ENCODE data around the gene CASKIN2.

Gene CASKIN2

GRCh38 chr17:75508931-75509361 is 6.4 kb downstream of the CASKIN2 start:
- TF ChIP-seq CTCF (IDR thresholded peaks at IDR 0.05; ENCODE audit: low read depth, low read length): no peak
- H3K9me3 ChIP-seq: no peaks in the 10 kb centered on the region
- DNase-seq: no peak
- no peaks in the 10 kb centered on the region for H3K4me1 ChIP-seq
- H3K36me3 ChIP-seq: peaks cover 14% of the 10 kb centered on the region; the same call in 1 of the 2 replicates
- no peak overlapping the region for H3K4me3 ChIP-seq (ENCODE audit: low read depth, low read length)
- no peaks in the 10 kb centered on the region for H3K27me3 ChIP-seq

- H3K4me3 ChIP-seq (ENCODE audit: low read depth, low read length): no peak overlapping the region
- H3K9me3 ChIP-seq: no peaks in the 10 kb centered on the region
- no peak for DNase-seq
- peaks cover 15% of the 10 kb centered on the region for H3K36me3 ChIP-seq
- TF ChIP-seq CTCF (IDR thresholded peaks at IDR 0.05; ENCODE audit: low read depth, low read length): no peak
- no peaks in the 10 kb centered on the region for H3K27me3 ChIP-seq
- no peaks in the 10 kb centered on the region for H3K4me1 ChIP-seq
These were observed 7.3 kb downstream of the CASKIN2 start for GRCh38 chr17:75507733-75508719.

GRCh38 chr17:75506888-75507287 is 8.4 kb downstream of the CASKIN2 start:
- no peak for DNase-seq
- Histone ChIP-seq H3K27me3 (no peaks in the 10 kb centered on the region), H3K9me3 (no peaks in the 10 kb centered on the region), H3K36me3 (peaks cover 19% of the 10 kb centered on the region), H3K4me1 (no peaks in the 10 kb centered on the region), H3K4me3 (ENCODE audit: low read depth, low read length) (no peak overlapping the region)
- no peak for TF ChIP-seq CTCF (IDR thresholded peaks at IDR 0.05; ENCODE audit: low read depth, low read length)

GRCh38 chr17:75506134-75506533 is 9.2 kb downstream of the CASKIN2 start:
- no peaks in the 10 kb centered on the region for H3K27me3 ChIP-seq
- TF ChIP-seq CTCF (IDR thresholded peaks at IDR 0.05; ENCODE audit: low read depth, low read length): no peak
- H3K4me3 ChIP-seq (ENCODE audit: low read depth, low read length): no peak overlapping the region
- no peaks in the 10 kb centered on the region for H3K9me3 ChIP-seq
- H3K4me1 ChIP-seq: no peaks in the 10 kb centered on the region
- H3K36me3 ChIP-seq: peaks cover 19% of the 10 kb centered on the region
- DNase-seq: no peak

- no peaks in the 10 kb centered on the region for H3K4me1 ChIP-seq
- no peak overlapping the region for H3K4me3 ChIP-seq (ENCODE audit: low read depth, low read length)
- DNase-seq: no peak
- H3K9me3 ChIP-seq: no peaks in the 10 kb centered on the region
- peaks cover 19% of the 10 kb centered on the region for H3K36me3 ChIP-seq
- no peak for TF ChIP-seq CTCF (IDR thresholded peaks at IDR 0.05; ENCODE audit: low read depth, low read length)
- no peaks in the 10 kb centered on the region for H3K27me3 ChIP-seq
These were observed 9.7 kb downstream of the CASKIN2 start for GRCh38 chr17:75505640-75506039.

GRCh38 chr17:75505152-75505409 is 10.3 kb downstream of the CASKIN2 start:
- H3K4me1 ChIP-seq: no peaks in the 10 kb centered on the region
- peaks cover 21% of the 10 kb centered on the region for H3K36me3 ChIP-seq
- no peaks in the 10 kb centered on the region for H3K9me3 ChIP-seq
- TF ChIP-seq CTCF (IDR thresholded peaks at IDR 0.05; ENCODE audit: low read depth, low read length): no peak
- no peak for DNase-seq
- H3K27me3 ChIP-seq: no peaks in the 10 kb centered on the region
- H3K4me3 ChIP-seq (ENCODE audit: low read depth, low read length): no peak overlapping the region

All from BE2C (cell line).